GM12864 (cell line): ENCODE results near the gene POLN.
A peak's percentile ranks its signal among the peaks of the same experiment; 100 is the strongest.

Experiments
- DNase-seq: peaks from one replicate; pipeline ENCODE4 v3.0.0-alpha.2; 2011; ENCODE audit warnings: low read depth
- H3K4me3 ChIP-seq: 2 replicates; pipeline ENCODE4 v1.5.1; 2011; ENCODE audit warnings: mild to moderate bottlenecking, low read depth, low read length, control low read depth
- CTCF ChIP-seq: IDR thresholded peaks from 2 replicates; pipeline ENCODE4 v1.5.1; 2011; ENCODE audit warnings: low read depth, mild to moderate bottlenecking, moderate library complexity, low read length, control low read depth, inconsistent platforms; ENCODE audit errors: missing control alignments

Gene POLN

GRCh38 chr4:2266821-2267220 is 24.9 kb upstream of the POLN start:
- H3K4me3 ChIP-seq, result no peak overlapping the region
- no peak for DNase-seq
- TF ChIP-seq CTCF, result no peak

GRCh38 chr4:2266181-2266580 is 24.3 kb upstream of the POLN start:
- no peak for DNase-seq
- no peak for TF ChIP-seq CTCF
- no peak overlapping the region for H3K4me3 ChIP-seq

- no peak overlapping the region for H3K4me3 ChIP-seq
- TF ChIP-seq CTCF, result no peak
- no peak for DNase-seq
These were observed 23.5 kb upstream of the POLN start for GRCh38 chr4:2265113-2266110.

GRCh38 chr4:2264481-2265041 is 22.6 kb upstream of the POLN start:
- no peak overlapping the region for H3K4me3 ChIP-seq
- TF ChIP-seq CTCF, result no peak
- DNase-seq, result no peak

- TF ChIP-seq CTCF, result no peak
- no peak for DNase-seq
- no peak overlapping the region for H3K4me3 ChIP-seq
These were observed 22.0 kb upstream of the POLN start for GRCh38 chr4:2263926-2264321.

- DNase-seq, result no peak
- H3K4me3 ChIP-seq, result peak overlapping the region; percentile 77
- no peak for TF ChIP-seq CTCF
These were observed 21.0 kb upstream of the POLN start for GRCh38 chr4:2262944-2263250.
